ENCODE measurements around the gene ZNF385B.
A peak's percentile ranks its signal among the peaks of the same experiment; 100 is the strongest.

The ZNF385B gene

DNA sequence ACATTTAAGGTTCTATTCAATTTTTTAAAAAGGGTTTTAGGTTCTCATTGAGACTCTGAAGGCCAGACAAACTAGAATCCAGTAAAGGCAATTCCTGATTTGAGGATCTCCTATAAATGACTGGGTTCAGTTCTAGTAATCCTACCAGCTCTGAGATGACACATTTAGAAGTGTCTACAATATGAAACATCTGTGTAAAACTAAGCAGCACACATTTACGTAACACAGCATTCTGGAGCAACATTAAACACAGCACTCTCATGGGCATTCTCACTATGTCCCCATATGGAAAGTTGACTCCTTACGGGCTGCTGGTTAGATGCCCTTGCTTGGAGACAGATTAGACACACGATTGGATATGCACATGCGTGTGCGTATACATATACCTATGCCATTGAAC is 114.4 kb downstream of the ZNF385B start:
- peak; percentile 67 for DNase-seq (ENCODE audit: low read depth)

GRCh38 chr2:179745635-179746256 is 115.7 kb downstream of the ZNF385B start:
- DNase-seq (ENCODE audit: low read depth), result peak; percentile 11

DNA sequence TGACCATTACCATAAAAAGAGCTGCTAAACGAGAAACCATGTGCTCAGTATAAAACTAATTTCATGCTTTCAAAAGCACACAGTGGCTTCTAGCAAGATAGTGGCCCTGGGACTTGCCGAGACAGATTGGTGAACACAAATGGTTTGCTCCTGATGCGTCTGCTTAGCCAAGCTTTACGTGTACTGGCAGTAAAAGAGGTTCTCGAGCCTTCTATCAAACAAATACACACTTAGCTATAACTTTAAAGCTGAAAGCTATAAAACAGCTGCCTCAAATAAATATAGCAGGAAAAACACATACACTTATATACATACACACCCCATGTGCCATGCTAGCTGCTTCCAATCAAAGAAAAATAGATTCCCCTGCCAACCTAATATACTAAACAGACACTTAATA is 117.0 kb downstream of the ZNF385B start:
- no peak for DNase-seq (ENCODE audit: low read depth)

GRCh38 chr2:179741317-179741716 is 120.1 kb downstream of the ZNF385B start:
- DNase-seq (ENCODE audit: low read depth), result peak; percentile 66

DNA sequence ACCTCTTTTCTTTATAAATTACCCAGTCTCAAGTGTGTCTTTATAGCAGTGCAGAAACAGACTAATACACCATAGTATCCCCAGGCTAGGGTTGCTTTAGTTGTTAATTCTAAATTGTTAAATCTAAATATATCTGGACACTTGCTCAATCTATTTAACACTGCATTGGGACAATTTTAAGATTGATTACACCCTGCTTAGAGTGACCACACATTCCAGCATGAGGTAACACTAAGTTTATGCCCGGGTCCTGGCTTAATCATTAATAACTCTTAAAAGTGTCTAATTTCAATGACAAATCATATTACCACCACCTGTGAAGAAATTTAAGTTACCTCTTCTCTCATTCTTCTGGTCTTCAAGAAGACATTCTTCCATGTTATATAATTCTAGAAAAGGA is 131.4 kb downstream of the ZNF385B start:
- DNase-seq (ENCODE audit: low read depth), result no peak

DNA sequence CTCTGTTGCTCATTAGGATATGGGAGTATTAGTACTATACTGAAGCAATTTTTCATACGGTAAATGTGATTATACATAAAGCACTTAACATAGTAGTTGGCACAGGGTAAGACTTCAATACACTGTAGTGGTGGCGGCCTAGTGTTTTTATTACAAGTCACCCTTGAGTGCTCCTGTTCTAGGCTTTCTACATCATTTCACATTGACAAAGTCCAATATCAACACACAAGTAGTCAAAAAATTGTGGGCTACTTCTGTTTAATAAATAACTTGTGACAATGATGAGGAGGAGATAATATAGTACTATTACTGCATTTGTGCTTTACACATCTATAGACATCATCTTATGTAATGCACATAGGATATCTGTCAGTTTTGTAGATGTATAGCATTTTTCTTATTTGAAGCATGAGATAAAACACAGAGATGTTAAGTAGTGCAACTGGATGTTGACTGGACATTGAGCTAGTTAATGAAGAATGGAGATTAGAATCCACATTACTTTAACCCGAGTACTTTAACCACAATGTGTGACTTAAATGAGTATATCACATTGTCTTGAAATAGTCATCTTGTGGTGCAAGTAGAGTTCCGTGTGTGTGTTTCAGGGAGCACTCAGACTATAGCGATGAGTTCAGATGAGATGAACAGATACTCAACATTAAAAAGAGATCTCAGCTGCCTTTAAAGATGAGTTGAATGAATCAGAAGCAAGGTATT is 134.8 kb downstream of the ZNF385B start:
- no peak for DNase-seq (ENCODE audit: low read depth)

DNA sequence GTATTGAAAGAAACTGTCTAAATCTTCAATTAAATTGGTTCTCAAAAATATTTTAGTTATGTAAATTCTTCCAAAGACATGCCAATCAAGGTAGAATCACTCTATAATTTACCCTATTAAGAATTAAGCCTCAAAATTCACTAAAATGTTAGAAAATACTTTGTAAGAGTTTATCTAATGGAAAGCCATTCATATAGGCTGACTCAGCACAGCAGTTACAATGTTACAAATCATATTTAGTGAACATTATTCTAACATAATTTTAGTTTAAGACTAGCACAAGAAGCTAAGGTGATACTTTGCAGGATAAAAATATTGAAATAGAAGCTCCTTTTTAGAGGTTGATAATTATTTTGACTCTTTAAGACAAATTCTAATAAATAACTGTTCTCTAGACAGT is 137.0 kb downstream of the ZNF385B start:
- no peak for DNase-seq (ENCODE audit: low read depth)

GRCh38 chr2:179720173-179720772 is 141.1 kb downstream of the ZNF385B start:
- no peak for DNase-seq (ENCODE audit: low read depth)

- DNase-seq (ENCODE audit: low read depth), result no peak
Measured at GRCh38 chr2:179715871-179716270, 145.5 kb downstream of the ZNF385B start.

DNA sequence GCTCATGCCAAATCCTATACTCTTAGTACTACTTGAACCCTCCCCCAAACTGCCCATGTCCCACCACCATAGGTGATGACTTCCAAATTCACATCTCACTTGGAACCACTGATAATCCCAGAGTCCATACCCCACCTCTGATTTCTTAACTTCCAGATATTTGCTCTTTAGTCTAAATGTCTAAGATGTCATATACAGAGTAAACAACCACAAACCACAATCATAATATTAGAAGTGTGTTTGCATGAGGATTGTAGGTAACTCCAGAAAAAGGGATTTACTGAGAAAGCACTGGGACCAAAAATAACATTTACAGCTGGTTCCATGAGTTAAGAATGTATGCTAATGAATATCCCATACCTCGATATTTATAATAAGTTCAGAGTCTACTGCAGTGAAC is 146.2 kb downstream of the ZNF385B start:
- DNase-seq (ENCODE audit: low read depth), result no peak

GRCh38 chr2:179712825-179713224 is 148.6 kb downstream of the ZNF385B start:
- DNase-seq (ENCODE audit: low read depth), result no peak

DNA sequence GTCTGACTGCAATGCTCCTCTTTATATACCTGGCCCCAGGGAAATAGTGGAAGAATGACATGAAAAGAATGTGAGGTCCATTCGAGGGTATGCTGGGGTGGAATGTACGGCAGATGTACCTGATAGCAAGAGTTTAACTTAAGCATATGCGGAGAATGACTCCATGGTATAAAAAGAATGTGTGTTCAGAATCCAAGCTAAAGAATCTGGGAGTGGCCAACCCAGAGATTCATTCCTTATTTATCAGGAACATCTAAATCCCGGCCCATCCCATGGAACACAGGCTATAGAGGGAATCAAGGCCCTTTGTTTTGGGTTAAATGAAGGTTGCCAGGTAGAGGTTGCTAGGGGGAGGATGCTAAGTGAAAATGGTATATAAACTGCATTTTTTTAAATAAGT is 150.0 kb downstream of the ZNF385B start:
- no peak for DNase-seq (ENCODE audit: low read depth)

GRCh38 chr2:179703702-179704101 is 157.7 kb downstream of the ZNF385B start:
- DNase-seq (ENCODE audit: low read depth), result no peak

DNA sequence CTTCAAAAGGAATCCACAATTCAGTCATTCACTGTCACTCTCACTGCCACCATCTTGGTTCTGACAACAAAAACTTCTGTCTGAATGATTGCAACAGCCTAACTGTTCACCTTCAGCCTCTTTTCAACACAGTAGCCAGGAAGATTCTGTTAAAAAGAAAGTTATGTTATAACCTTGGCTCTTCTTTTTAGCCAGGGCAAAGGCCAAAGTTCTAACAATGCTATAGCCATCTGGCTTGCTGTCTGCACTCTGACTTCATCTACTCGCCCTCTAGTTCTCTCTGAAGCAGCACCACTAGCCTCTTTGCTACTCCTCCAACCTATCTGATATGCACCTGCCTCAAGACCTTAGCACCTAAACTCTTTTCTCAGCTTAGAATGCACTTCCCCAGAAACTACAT is 158.5 kb downstream of the ZNF385B start:
- no peak for DNase-seq (ENCODE audit: low read depth)

DNA sequence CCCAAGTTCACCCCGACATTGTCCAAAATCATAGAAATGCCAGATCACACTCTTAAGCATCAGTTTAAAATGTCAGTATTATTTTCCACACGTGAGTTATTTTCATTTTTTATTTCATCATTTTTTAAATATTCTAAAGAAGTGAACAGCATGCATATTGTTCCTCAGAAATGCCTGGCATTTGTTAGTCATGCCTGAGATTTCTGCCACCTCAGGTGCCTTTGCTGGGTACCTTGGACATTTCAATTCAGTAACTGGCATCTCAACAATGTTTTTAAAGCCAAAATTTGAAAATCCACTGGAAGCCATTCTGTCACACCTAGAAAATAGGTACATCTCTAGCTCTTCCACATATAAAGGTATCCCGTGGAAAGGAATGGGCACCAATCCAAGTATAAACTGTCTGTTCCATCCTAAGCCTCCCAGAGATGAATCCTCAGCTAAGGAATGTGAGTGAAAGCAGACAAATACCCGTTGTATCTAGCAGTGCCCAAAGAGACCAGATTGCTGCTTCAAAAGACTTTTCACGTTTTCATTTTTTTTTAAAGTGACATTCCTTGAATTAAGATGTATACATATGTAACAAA is 159.8 kb downstream of the ZNF385B start:
- DNase-seq (ENCODE audit: low read depth), result no peak

DNA sequence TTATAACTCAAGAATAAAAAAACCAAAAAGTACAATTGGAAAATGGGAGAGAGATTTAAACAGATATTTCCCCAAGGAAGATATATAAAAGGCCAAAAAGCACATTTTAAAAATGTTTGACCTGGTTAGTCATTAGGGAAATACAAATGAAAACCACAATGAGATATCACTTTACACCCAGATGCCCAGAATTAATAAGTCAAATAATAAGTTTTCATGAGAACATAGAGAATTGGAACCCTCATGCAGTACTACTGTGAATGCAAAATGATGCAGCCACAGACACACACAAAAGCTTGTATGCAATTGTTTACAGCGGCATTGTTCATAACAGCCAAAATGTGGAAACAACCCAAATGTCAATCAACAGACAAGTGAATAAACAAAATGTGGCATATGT is 165.9 kb downstream of the ZNF385B start:
- DNase-seq (ENCODE audit: low read depth), result no peak

- no peak for DNase-seq (ENCODE audit: low read depth)
Measured at GRCh38 chr2:179694963-179695362, 166.4 kb downstream of the ZNF385B start.

GRCh38 chr2:179692610-179693009 is 168.8 kb downstream of the ZNF385B start:
- DNase-seq (ENCODE audit: low read depth), result no peak

DNA sequence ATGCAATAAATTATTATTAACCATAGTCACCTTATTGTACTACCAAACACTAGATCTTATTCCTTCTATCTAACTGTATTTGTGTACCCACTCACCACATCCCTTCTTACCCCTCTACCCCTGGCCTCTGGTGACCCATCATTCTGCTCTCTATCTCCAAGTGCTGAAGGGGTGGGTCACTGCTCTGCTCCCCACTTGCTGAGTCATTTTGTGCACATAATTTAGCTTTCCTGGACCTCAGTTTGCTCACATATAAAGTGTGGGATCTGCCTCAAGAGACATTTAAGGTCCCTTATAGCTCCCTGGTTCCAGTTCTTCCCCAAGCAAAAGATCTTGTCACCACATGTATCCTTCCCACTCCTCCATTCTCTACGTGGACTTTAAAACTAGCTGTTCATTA is 169.4 kb downstream of the ZNF385B start:
- no peak for DNase-seq (ENCODE audit: low read depth)

DNA sequence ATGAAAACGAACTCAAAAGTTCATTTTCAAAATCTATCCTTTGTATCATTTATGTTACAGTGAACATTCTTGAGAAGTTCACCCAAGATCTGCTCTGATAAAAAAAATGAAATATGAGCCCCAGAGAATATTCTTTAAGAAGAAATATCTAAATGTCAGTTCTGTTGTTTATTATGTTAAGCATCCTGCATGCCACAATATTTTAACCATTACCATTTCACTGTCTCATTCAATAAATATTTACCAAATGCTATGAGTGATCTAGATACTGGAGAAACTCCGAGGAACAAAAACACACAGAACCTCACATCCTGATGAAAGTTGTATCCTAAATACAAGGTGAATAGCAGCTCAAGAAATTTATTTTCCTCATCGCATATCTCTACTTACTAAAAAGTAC is 170.2 kb downstream of the ZNF385B start:
- DNase-seq (ENCODE audit: low read depth), result no peak

DNA sequence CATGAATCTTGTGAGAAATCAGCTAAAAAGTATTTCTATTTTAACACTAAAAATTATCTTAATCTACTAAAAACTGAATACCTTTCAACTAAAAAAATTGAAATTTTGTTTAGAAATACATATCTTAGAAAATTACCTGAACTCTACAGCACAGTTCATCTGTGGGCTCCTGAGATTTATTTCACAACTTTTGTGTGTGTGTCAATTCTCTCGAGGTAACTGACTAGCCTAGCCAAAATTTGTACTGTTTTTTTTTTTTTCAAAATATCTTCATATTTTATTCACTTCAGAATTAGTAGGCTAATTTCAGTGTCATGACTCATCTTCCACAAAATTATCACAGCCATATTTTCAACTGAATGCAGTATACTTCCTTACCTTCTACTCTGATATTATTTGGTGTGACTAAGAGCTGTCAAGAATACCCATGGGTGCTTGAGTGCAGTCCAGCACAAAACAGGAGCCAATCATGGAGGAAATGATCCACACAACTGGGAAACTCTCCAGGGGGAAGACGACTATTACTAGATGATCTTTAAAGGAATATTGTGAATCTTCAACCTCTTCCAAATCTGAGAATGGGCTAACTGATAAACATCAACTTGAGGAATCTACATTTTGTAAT is 174.6 kb downstream of the ZNF385B start:
- no peak for DNase-seq (ENCODE audit: low read depth)

- DNase-seq (ENCODE audit: low read depth), result no peak
Measured at GRCh38 chr2:179686069-179686468, 175.3 kb downstream of the ZNF385B start.

DNA sequence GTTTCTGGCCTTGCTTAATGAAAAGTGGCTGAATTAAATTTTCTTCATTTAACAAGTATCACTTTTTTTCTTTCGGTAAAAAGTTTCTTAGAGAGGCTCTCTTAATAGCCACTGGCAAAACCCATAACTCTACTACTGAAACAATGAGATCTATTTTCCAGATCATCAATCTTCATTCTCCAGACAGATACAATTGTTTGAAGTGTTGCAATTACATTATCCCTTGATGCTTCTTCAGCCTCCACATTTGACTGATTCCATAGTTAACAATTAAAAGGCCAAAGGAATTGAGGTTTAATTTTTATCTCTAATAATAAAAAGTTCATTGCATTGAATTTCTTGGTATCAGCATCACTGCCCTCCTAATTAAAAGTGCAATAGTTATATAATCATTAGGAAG is 176.3 kb downstream of the ZNF385B start:
- no peak for DNase-seq (ENCODE audit: low read depth)
